Ovary (tissue), 9 donors: Measurements from ENCODE around the gene ATXN2. TPM values are rescaled to one million over a fixed set of nuclear protein-coding genes. Genes with fewer than 3 reads are reported as not detected.
"Not testable (repeated sequence)": the region's sequence is repeated elsewhere in the genome, so short reads cannot be mapped to it uniquely, and the experiment has no call there.

ENCODE experiments used
- DNase-seq, 5 donors: peaks; one replicate each; pipeline ENCODE4 v3.0.0-alpha.2; 2019 to 2020
- H3K27ac ChIP-seq, 2 donors: fragments of 200-600 bp; one replicate each; pipeline versions ENCODE4 v1.5.1 to v1.8.0; 2019 to 2022
- H3K27me3 ChIP-seq: fragments of 200-600 bp; one replicate; pipeline ENCODE4 v1.8.0; 2022
- H3K36me3 ChIP-seq: fragments of 200-600 bp; sonication (generic); one replicate; pipeline ENCODE4 v1.5.1; 2019
- H3K4me1 ChIP-seq: one replicate; pipeline ENCODE4 v1.8.1; 2013; ENCODE audit warnings: mild to moderate bottlenecking, moderate library complexity; ENCODE audit not compliant: insufficient read depth
- H3K4me3 ChIP-seq: fragments of 200-600 bp; sonication (generic); one replicate; pipeline ENCODE4 v1.5.1; 2017
- H3K9me3 ChIP-seq, 2 donors: fragments of 200-600 bp in 1 of 2; sonication (generic) in 1 of 2; one replicate each; pipeline versions ENCODE4 v1.5.1 to v1.8.1; 2013 to 2019; ENCODE audit warnings: mild to moderate bottlenecking in 1 of 2, moderate library complexity in 1 of 2
- EP300 ChIP-seq: sonication (generic); formaldehyde crosslinking; IDR thresholded peaks from one replicate; pipeline ENCODE4 v1.6.1; 2017; ENCODE audit warnings: antibody characterized with exemption
- POLR2A ChIP-seq: fragments of 450-650 bp; IDR thresholded peaks from one replicate; pipeline ENCODE4 v1.6.1; 2017; ENCODE audit warnings: antibody characterized with exemption, mild to moderate bottlenecking, moderate library complexity
- WGBS, 3 donors: extraction: QIAGEN DNeasy Blood & Tissue Kit in 1 of 3; methylation state at CpG; one replicate each; pipeline versions ENCODE4 v1.1.5 to v1.1.7; 2013 to 2017; 5-methylcytosine and 5-hydroxymethylcytosine counted together
- intact Hi-C, 4 donors: fragments of 100-400 bp; cut with DNase I; formaldehyde crosslinking; loops; one replicate each; pipeline versions ENCODE4 v1.11.0 to v1.15.1; 2022 to 2023
- polyA plus RNA-seq, 2 donors: library from polyadenylated mRNA; stranded (reverse); fragments of 200-250 nt in 1 of 2; fragments of 350-450 nt in 1 of 2; fragmentation: Illumina TruSeq in 1 of 2; extraction: RNeasy Lipid Tissue Mini Kit (QIAGEN cat#74804) in 1 of 2; gene quantifications; one replicate each; pipeline ENCODE4 v1.2.3, GENCODE V29; 2013 to 2014
- total RNA-seq, 7 donors: library from RNA; depleted of rRNA in 2 of 7; stranded (reverse); fragments of >200 nt in 2 of 7; fragmentation: NEBNext Ultra II Directional in 3 of 7; extraction: Animal tissue kit (Norgen Biotek cat#: 25700) in 3 of 7; gene quantifications; one replicate each; pipeline versions ENCODE4 v1.1.0 to v1.2.4, GENCODE V29; 2016 to 2023
- TF ChIP-seq, protein P1 (sequence below), 3 donors: fragments of 450-650 bp in 2 of 3; fragments of 200-600 bp in 1 of 3; IDR thresholded peaks; one replicate each; pipeline versions ENCODE4 v1.5.1 to v1.8.0; 2016 to 2022; ENCODE audit warnings: antibody characterized with exemption in 3 of 3, mild to moderate bottlenecking in 1 of 3
- donor health status: DM: no; HTN: no; CAD: no; lungs with moderate emphysema.
- donor health status: DM: no; HTN: no; CAD: no.
- donor health status: Bipolar disorder and iron deficiency.
- donor health status: DM: yes; HTN: yes; CAD: no.
- donor health status: DM: no; HTN: no; CAD: no.
- donor health status: DM: yes; HTN: yes; CAD: no.

ATXN2 gene
- total and polyA plus RNA-seq, 9 donors = 28.4 to 106 (median 60.9) TPM

DNA sequence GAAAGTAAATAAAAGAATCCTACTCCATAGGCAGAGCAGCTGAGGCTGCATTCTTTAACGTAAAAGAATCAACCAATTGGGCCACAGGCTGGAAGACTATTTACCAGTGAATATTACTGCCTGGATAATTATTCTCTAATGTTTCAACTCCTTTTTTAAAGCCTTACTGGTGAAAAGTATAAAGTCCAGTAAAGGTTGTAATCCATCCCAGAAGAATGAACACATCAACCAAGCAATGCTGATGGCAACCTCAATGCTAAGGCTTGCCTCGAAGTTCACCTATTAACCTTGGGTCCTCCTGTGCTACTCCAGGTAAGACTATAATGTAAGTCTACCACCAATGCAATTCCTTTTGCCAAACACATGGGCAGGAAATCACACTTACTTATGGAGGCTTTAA lies 77.3 kb downstream of the ATXN2 start:
- WGBS, 3 donors = 95 to 97% (median 96%) methylated on average over 2 of the region's 2 CpGs
- no peaks in the 10 kb centered on the region for H3K36me3 ChIP-seq

DNA sequence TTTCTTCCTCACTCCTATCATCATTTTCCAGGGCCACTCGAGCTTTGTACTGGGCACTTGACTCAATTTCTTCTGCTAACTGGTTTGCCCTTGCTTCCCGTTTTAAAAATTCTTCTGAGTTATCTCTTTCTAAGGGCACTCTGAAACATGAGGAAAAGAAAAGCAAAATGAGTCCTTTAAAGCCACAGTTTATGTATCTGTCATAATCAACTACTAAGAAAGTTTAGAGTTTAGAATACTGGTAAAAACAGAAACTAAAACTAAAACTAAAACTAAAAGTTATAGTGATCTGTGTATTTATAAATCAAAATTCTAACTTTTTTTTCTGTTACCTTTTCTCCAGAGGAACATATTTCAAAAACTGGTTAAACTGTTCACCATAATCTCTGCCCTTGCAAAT lies 79.2 kb downstream of the ATXN2 start:
- no peaks in the 10 kb centered on the region for H3K36me3 ChIP-seq
- no peaks in the 10 kb centered on the region for H3K9me3 ChIP-seq
- DNase-seq = no peak
- no peaks in the 10 kb centered on the region for H3K27me3 ChIP-seq
- TF ChIP-seq EP300 (no peak), POLR2A (no peak)
- TF ChIP-seq, protein P1, sequence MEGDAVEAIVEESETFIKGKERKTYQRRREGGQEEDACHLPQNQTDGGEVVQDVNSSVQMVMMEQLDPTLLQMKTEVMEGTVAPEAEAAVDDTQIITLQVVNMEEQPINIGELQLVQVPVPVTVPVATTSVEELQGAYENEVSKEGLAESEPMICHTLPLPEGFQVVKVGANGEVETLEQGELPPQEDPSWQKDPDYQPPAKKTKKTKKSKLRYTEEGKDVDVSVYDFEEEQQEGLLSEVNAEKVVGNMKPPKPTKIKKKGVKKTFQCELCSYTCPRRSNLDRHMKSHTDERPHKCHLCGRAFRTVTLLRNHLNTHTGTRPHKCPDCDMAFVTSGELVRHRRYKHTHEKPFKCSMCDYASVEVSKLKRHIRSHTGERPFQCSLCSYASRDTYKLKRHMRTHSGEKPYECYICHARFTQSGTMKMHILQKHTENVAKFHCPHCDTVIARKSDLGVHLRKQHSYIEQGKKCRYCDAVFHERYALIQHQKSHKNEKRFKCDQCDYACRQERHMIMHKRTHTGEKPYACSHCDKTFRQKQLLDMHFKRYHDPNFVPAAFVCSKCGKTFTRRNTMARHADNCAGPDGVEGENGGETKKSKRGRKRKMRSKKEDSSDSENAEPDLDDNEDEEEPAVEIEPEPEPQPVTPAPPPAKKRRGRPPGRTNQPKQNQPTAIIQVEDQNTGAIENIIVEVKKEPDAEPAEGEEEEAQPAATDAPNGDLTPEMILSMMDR (IDR thresholded peaks at IDR 0.05) = no peak
- no peak overlapping the region for H3K4me3 ChIP-seq
- 63 to 89% (median 75%) methylated on average over 2 of the region's 2 CpGs for WGBS, 3 donors
- intact Hi-C loops = loop anchor here in 1 of 4 donors (10.0 kb wide), 1 partner anchor 125 kb away; no protein-coding TSS in a partner anchor
- no peak overlapping the region for H3K27ac ChIP-seq
- no peaks in the 10 kb centered on the region for H3K4me1 ChIP-seq

More for the DNA sequence above, 77.3 kb downstream of the ATXN2 start:
- no peaks in the 10 kb centered on the region for H3K9me3 ChIP-seq
- H3K27ac ChIP-seq = no peak overlapping the region
- no peak overlapping the region for H3K4me3 ChIP-seq
- no peaks in the 10 kb centered on the region for H3K4me1 ChIP-seq
- no peak for TF ChIP-seq EP300
- TF ChIP-seq, protein P1 (IDR thresholded peaks at IDR 0.05) = no peak
- TF ChIP-seq POLR2A = no peak
- DNase-seq = no peak
- H3K27me3 ChIP-seq = no peaks in the 10 kb centered on the region
- intact Hi-C loops = loop anchor here in 1 of 4 donors (10.0 kb wide), 1 partner anchor 127 kb away; no protein-coding TSS in a partner anchor

DNA sequence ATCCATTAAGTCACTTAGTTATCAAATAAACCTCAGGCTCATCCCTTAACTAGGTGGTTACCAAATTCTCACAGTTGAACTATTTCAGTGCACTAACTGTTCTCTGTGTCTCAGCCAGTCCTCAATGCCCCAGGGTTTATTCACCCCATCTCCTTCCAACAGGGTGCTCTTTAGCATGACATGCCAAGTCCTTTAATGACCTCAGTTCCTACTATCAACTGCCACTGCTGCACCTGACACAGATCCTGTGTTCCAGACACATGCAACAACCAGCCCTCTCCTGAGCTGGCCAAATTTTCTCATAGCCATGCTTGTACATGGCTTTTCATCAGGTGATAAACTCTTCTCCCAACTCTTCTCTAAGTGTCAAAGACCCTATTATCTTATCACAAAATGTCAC lies 80.0 kb downstream of the ATXN2 start:
- Histone ChIP-seq H3K9me3 (no peaks in the 10 kb centered on the region), H3K27ac (no peak overlapping the region), H3K4me1 (no peaks in the 10 kb centered on the region), H3K27me3 (no peaks in the 10 kb centered on the region), H3K4me3 (no peak overlapping the region), H3K36me3 (no peaks in the 10 kb centered on the region)
- intact Hi-C loops = no loop called here
- DNase-seq = no peak
- TF ChIP-seq EP300 = no peak
- TF ChIP-seq, protein P1 (IDR thresholded peaks at IDR 0.05) = no peak
- no peak for TF ChIP-seq POLR2A

DNA sequence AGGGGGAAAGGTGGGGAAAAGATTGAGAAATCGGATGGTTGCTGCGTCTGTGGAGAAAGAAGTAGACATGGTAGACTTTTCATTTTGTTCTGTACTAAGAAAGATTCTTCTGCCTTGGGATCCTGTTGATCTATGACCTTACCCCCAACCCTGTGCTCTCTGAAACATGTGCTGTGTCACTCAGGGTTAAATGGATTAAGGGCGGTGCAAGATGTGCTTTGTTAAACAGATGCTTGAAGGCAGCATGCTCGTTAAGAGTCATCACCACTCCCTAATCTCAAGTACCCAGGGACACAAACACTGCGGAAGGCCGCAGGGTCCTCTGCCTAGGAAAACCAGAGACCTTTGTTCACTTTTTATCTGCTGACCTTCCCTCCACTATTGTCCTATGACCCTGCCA lies 91.4 kb downstream of the ATXN2 start:
- intact Hi-C loops, H3K27ac ChIP-seq, H3K9me3 ChIP-seq, H3K36me3 ChIP-seq, H3K27me3 ChIP-seq, DNase-seq, H3K4me1 ChIP-seq, H3K4me3 ChIP-seq: not testable (repeated sequence)
- WGBS, 3 donors = 90 to 98% (median 91%) methylated on average over 5 to 6 of the region's 6 CpGs

DNA sequence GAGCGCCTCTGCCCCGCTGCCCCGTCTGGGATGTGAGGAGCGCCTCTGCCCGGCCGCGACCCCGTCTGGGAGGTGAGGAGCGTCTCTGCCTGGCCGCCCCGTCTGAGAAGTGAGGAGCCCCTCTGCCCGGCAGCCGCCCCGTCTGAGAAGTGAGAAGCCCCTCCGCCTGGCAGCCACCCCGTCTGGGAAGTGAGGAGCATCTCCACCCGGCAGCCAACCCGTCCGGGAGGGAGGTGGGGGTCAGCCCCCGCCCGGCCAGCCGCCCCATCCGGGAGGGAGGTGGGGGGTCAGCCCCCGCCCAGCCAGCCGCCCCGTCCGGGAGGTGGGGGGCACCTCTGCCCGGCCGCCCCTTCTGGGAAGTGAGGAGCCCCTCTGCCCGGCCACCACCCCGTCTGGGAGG lies 91.9 kb downstream of the ATXN2 start:
- H3K9me3 ChIP-seq, intact Hi-C loops, DNase-seq, H3K27me3 ChIP-seq, H3K36me3 ChIP-seq, H3K27ac ChIP-seq, H3K4me3 ChIP-seq, H3K4me1 ChIP-seq: not testable (repeated sequence)
- WGBS, 3 donors = 94 to 97% (median 96%) methylated on average over 19 to 31 of the region's 31 CpGs

DNA sequence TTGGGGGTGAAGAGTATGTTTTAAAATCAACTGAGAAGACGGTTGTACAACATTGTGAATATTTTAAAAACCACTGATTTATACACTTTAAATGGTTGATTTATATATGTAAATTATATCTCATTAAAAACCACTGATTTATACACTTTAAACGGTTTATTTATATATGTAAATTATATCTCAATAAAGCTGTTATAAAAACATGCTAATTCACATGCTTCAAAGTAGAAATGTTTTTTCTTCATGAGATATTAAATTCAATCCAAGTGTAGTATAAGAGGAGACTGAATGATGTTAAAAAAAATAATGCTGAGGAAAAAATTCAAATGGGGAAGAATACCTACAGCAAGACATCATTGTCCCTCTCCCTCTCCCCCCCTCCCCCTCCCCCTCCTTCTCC lies 92.9 kb downstream of the ATXN2 start:
- Histone ChIP-seq H3K27me3 (no peaks in the 10 kb centered on the region), H3K4me1 (no peaks in the 10 kb centered on the region), H3K36me3 (no peaks in the 10 kb centered on the region), H3K4me3 (no peak overlapping the region), H3K9me3 (no peaks in the 10 kb centered on the region), H3K27ac (no peak overlapping the region)
- WGBS, 3 donors = 86 to 90% (median 87%) methylated on average over 2 of the region's 2 CpGs
- TF ChIP-seq, protein P1 (IDR thresholded peaks at IDR 0.05) = no peak
- no peak for TF ChIP-seq EP300
- no peak for TF ChIP-seq POLR2A
- DNase-seq = no peak
- intact Hi-C loops = no loop called here
